ENCODE measurements around the gene CDH12.
A peak's percentile ranks its signal among the peaks of the same experiment; 100 is the strongest.
"Not testable (repeated sequence)": the region's sequence is repeated elsewhere in the genome, so short reads cannot be mapped to it uniquely, and the experiment has no call there.

CDH12 gene

DNA sequence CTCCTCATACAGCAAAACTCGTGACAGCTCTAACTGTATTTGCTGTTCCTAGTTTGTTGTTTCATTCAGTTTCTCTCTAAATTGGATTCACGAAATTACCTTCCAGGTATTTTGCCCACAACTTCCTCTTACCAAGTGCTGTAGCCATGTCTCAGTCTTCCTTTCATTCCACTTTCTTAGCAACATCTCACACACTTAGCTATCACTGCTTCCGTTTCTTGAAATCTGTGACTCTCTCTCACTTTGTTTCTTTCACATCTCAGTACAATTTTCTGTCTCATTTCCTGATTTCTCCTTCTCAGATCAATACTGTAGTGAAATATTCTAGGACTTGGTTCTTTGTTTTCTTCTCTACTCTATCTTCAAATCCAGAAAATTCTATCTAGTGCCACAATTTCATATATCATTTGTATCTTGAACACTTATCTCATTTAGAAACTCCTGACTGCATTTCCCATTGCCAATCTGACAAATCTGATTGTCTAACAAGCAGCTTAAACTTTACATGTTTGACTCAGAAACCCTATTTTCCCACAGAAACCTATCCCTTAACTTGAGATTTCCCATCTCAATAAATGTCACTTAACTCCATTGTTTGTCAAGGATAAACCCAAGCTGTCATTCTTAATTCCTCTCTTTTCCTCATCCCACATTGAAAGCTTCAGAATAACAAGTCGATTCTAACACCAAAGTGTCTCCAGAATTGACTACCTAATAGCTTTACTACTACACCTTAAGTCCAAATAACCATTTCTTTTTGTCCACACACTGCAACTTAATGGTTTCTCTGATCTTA is 303.1 kb downstream of the CDH12 start:
- no peak for FAIRE-seq

DNA sequence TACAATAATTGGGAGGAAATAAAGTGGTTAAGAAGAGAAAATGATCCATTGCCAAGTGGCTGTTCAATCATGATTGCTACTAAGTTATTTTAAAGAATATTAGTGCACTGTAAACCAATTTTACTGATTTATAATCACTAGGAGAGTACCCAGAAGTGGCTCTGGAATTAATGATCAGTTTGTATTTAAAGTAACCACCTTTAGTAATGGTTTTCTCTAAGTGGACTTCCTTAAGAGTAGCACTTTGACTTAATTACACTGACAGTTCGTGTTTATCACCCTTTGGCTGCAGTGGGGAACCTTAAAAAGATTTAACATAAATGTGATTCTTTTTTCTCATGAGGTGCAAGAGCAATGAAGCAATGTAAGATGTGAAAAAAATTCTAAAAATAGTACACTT is 310.8 kb downstream of the CDH12 start:
- FAIRE-seq, result peak; percentile 88

DNA sequence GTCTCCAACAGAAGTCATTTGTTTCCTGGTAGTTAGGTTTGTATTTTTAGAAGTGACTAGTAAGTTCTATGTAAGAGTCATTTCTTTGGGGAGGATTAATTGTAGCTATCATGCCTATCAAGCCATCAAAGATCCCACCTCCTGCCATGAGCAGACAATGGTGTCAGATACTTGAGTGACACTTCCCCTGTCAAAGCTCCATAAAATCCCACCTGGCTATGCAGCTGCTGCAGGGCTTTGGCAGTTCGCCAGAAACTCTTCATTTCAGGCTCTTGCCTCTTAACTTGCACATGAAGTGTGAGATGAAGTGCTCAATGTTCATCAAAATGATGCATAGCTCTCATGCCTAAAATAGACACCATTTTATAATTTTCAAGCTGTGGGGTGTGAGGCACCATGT is 312.1 kb downstream of the CDH12 start:
- no peak for FAIRE-seq

DNA sequence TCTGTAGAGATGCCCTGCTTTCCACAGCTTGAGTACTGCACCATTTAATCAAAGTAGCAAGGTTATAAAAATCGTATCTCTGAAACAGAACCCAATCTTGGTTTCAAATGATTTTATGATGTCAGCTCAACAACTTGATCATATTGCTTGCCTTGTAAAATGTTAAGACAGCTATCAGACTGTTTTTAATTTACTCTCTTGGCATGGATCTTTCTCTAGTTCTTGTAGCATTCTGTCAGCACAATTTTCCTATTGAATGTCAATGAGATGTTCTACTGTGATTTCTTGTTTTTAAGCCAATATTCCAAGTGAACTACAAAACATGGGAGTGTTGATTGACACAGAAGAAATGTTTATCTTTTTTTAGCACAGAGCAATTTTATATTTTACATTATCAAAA is 313.4 kb downstream of the CDH12 start:
- FAIRE-seq, result no peak

DNA sequence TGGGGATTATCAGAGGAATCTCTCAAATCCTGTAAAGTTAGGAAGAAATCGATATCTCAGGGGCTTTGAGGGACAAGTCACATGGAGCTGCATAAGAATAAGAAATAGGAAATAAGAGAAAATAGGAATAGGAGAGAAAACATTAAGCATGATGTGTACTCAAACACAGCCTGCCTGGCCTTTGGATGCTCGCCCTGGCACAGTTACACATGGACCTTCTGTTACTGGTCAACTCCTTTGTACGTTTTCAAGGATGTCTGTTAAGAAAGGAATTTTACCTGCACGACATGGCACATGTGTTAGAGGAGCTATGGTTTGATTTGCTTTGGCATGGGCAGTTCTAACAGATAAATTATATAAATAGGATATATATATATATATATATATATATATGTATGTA is 321.2 kb downstream of the CDH12 start:
- no peak for FAIRE-seq

DNA sequence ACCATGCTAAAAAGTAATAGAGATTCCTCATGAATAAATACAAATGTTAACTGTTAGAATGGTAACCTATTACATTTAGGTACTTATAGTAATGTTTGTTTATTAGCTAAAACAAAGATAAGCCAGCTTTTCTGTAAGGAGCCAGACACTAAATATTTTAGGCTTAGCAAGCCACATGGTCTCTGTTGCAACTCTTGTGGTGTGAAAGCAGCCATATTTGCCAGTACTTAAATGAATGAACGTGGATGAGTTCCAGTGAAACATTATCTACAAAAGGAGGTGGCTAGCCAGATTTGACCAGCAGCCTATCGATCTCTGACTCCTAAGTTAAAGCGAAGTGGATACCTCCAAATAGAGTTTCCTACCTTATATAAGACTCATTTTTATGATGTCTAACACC is 331.6 kb downstream of the CDH12 start:
- FAIRE-seq, result no peak

DNA sequence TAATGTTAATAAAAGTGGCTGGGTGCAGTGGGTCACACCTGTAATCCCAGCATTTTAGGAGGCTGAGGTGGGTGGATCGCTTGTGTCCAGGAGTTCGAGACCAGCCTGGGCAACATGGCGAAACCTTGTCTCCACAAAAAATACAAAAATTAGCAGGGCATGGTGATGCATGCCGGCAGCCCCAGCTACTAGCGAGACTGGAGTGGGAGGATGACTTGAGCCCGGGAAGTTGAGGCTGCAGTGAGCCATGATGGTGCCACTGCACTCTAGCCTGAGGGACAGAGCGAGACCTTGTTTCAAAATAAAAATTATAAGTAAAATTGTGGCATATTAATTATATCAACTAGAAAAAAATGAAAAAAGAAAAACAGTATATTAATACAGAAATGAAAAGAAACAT is 336.6 kb downstream of the CDH12 start:
- not testable (repeated sequence) for FAIRE-seq

DNA sequence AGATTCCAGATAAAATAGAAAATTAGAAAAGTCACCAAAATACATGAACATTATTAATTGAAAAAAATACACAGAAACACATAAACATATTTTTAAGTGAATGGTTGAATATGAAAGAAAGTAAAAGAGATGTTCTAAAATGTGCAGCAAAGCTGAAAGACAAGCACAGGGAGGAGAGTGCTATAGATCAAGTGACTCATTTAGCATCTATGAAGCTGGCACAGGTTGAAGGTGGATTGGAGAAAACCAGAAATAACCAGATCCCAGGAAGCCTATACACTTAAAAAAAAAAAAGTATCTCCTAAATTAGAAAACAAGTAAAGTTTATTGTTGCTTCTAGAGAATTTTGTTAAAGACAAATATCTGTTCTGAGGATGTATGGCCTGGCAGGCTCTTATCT is 338.9 kb downstream of the CDH12 start:
- FAIRE-seq, result no peak

DNA sequence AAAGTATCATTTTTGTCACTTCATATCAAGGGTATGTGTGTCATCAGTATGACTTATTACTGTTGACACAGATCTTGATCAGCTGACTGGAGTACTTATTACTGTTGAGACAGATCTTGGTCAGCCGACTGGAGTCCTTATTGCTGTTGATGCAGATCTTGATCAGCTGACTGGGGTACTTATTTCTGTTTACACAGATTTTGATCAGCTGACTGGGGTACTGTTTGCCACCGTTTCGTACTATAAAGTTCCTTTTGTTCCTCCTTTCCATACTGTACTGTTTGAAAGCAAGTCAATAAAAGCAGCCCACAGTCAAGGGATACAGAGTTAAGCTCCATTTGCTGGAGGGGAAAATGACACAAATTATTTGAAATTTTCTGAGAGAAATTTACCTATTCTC is 347.3 kb downstream of the CDH12 start:
- FAIRE-seq, result no peak

DNA sequence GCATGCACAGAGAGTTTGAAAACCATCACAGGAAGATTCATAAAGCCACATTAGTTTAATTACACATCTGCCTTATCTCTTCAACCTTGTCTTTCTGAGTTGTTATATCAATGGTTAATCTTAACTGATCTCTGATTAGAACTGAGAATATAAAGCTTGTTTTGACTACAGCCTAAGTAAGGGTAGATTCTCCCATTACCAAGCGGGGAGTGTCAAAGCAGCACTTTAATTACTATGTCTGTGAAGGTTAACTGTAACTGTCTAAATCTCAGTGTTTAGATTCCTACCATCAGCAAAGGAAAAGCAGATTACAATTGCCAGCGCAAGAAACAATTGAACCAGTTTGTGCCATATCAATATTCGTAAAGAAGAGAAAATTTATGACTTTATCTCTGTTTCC is 348.7 kb downstream of the CDH12 start:
- no peak for FAIRE-seq

DNA sequence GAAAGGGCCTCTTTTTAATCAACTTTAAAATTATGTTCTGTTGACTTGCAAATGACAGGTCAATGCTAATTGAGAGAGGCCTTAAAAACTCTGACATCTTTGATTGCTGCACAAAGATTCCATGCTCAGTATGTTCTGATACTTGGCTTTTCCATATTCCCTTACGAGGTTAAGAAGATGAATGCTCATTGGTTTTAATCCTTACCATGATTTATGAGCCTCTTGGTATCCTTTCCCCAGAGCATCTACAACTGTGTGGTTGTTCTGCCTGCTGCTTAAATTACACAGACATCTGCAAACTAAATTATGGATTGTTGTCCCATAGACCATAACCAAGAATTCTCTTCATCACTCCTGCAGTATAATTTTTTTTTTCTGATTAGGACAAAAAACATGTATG is 352.6 kb downstream of the CDH12 start:
- no peak for FAIRE-seq

DNA sequence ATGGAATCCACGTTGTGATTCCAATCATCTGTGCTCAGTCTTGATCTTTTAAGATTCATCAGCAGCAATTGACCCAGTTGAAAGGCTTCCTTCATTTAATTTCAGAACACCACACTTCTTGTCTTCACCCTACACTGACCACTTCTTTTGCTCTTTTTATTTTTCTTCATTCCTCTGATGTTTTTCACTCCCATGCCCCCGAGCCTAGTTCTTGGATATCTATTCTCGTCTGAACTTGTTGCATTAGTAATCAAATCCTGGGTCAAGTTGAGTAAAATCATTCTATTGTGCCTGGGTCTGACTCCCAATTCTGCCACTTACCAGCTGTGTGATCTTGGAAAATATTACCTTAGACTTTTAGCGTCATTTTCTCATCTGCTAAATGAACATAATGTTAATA is 356.5 kb downstream of the CDH12 start:
- FAIRE-seq, result no peak

DNA sequence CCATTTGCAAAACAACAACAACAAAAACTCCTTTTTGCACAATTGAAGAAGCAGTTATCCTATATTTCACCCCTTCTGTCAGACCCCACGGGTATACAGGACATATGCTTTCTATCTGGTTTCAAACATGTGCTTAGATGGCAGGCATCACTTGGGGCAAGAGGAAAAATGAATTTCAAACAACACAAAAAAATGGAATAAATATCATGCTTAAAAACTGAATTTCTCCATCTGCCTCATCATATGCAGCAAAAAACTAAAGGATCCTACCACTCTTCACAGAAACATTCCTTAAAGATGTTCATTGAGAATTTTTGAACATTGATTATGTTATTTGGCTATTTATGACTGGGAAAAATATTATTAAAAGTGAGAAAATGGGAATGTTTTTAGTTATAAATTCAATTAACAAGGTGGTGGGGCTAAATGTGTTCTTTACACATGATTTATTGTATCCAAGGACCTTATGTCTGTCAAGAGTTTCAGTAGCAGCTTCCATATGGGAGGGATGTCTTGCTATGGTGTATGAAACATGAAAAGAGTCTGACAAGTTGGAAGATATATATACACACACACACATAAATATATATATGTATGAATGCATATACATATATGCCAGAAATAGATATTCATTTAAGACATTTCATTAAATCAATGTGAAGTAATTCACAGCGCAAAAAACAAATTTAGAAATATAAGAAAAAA is 358.0 kb downstream of the CDH12 start:
- no peak for FAIRE-seq

DNA sequence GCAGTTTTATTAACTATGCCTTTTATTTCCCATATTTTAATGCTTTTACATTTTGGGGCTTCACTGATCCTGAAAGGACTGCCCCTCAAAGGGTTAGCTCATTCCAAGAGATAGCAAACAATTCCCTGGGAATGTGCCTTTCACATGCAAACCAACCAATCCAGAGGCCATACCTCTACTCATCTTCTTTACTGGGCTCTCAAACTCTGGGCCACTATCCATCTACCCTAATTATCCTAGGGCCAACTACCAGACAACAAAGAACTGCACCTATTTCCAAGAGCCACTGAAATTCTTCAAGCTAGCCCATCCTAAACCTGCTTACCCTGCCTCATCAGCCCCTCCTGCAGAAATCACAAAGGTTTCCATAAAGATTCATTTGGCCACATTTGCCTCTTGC is 364.7 kb downstream of the CDH12 start:
- FAIRE-seq, result no peak

DNA sequence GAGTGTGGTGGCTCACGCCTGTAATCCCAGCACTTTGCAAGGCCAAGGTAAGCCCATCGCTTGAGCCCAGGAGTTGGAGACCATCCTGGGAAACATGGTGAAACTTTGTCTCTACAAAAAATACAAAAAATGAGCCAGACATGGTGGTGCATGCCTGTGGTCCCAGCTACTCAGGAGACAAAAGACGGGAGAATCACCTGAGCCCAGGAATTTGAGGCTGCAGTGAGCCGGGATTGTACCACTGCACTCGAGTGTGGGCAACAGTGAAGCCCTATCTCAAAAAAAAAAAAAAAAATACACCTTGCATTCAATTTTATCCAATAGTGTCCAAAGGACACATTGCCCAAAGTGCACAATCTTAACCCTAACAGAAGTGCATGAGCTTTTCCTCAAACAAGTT is 372.8 kb downstream of the CDH12 start:
- FAIRE-seq, result no peak

DNA sequence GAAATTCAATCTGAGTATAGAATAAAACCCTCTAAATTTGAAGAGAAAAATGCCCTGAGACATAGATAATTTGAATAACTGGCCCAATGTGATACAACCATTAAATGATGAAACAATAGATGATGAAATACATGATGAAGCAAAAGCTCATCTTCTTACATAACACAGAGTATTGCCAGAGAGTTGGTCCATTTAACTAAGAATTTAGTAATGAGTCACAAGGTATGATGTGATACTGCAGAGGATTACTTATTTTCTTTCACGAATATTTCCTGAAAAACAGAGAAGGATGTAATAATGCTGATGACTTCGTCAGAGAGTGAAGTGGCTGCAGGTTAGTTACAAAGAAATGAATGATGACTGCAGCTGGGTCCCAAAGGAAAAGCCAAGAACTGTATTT is 379.3 kb downstream of the CDH12 start:
- FAIRE-seq, result no peak

DNA sequence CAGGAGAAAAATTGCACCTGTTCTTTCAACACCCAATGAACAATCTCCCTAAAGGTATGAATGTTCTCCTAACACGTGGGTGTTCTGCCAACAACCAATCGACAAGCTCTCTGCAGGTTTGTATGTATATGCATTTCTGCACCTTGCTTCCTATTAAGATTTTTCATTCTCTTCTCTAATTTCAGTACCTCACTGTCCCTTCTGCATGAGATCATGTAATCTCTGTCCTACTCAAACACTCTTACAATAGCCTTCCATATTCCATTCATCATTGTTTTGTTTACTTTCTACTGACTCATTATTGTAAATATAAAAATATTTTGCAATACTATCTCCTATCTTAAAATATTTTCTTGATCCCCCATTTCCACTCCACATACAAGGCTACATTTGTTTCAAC is 382.0 kb downstream of the CDH12 start:
- FAIRE-seq, result no peak

DNA sequence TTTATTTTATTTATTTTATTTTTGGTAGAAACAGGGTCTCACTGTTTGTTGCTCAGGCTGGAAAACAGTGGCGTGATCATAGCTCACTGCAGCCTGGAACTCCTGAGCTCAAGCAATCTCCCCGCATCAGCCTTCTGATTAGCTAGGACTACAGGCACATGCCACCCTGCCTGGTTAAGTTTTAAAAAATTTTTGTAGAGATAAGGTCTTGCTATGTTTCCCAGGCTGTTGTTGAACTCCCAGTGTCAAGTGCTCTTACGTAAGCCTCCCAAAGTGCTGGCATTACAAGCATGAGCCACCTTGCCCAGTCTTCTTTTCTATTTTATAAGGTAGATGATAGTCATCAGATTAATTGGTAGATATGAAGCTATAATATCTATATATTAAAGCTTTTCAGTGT is 382.7 kb downstream of the CDH12 start:
- FAIRE-seq, result no peak

DNA sequence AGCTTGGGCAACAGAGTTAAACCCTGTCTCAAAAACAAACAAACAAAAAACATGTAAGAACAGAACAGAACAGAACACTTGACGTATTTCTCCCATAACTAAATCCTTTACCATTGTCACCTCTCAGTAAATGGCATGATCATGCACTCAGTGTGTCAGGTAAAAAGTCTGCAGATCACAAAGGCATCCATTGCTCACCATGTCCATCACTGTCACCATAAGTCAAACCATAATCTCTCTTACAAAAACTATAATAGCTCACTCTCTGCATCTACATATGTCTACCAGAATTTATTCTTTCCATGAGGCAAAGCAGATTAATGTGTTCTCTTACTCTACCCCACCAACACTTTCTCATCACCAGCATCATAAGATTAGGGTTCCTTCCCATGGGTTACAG is 387.5 kb downstream of the CDH12 start:
- no peak for FAIRE-seq

DNA sequence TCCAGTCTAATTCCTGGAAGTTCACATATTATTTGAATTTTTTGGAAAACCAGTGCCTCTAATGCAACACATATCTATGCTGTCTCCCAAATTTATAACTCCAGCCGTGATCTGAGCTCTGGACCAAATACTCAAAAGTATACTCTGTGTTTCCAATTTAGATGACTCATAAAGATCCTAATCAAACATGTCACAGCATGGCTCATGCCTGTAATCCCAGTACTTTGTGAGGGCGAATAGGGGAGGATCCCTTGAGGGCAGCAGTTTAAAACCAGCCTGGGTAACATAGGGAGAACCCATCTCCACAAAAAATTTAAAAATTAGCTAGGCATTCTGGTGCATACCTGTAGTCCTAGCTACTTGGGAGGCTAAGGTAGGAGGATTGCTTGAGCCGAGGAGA is 388.0 kb downstream of the CDH12 start:
- no peak for FAIRE-seq

DNA sequence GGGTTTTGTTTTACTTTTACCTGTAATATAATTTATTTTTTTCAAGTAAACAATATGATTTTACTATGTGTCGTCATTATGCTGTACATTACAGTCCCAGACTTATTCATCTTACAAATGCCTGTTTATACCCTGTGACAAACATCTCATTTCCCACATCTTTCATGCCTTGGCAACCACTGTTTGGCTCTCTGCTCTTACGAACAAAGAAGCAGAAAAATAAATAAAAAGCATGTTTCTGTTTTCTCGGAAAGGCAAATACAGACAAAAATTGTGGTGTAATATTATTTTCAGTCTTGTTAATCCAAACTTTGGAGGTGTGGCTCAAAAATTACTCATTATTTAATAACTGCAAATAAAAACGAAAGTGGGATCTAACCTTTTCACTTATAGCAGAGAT is 393.0 kb downstream of the CDH12 start:
- FAIRE-seq, result no peak

DNA sequence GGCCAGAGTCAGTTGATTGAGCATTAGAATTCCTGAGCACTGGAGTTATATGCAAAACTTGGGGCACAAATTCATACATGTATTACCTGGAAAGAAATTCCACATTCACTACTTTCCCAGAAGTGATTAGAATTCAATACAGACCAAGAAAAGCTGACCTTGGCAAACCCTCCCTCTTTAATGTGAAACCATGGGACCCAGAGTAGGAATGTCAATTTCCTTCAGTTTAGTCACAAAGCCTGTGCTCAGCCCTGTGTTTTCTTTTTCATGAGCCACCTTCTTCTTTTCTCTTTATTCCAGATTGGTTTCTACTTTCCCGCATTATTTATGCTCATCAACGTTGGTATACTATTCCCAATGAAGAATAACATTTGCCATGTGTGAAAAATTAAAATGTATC is 420.2 kb downstream of the CDH12 start:
- FAIRE-seq, result no peak

DNA sequence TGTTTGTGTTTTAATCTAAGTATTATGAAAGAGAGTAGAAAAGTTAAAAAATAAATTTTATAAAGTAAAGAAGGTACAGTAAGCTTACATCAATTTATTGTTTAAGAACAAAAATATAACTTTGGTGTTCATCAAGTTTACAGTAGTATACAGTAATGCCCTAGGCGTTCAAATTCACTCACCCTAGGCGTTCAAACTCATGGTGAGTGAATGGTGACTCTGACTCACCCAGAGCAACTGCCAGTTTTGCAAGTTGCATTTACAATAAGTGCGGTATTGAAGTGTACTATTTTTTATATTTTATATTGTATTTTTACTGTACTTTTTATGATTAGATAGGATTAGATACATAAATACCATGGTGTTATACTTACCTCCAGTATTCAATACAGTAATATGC is 421.3 kb downstream of the CDH12 start:
- no peak for FAIRE-seq

DNA sequence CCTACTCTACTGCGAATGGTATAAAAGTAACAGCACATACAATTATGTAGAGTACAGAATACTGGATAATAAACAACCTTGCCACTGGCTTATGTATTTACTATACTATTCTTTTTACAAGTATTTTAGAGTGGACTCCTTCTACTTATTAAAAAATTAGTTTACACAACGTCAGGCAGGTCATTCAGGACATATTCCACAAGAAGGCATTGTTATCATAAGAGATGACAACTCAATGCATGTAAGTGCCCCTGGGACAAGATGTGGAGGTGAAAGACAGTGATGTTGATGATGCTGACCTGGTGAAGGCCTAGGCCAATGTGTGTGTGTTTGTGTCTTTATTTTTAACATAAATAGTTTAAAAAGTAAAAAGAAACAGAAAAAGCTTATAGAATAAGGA is 421.7 kb downstream of the CDH12 start:
- no peak for FAIRE-seq
